NCI-H524 treated with DMSO at 0.1 percent for 48 hours (cell line): Measurements from ENCODE around the gene PGS1.
"Not testable (repeated sequence)": the region's sequence is repeated elsewhere in the genome, so short reads cannot be mapped to it uniquely, and the experiment has no call there.

Experiments
- DNase-seq: peaks from one replicate; lab custom pipeline; 2025; lab: John Stamatoyannopoulos, UW

Gene PGS1

DNA sequence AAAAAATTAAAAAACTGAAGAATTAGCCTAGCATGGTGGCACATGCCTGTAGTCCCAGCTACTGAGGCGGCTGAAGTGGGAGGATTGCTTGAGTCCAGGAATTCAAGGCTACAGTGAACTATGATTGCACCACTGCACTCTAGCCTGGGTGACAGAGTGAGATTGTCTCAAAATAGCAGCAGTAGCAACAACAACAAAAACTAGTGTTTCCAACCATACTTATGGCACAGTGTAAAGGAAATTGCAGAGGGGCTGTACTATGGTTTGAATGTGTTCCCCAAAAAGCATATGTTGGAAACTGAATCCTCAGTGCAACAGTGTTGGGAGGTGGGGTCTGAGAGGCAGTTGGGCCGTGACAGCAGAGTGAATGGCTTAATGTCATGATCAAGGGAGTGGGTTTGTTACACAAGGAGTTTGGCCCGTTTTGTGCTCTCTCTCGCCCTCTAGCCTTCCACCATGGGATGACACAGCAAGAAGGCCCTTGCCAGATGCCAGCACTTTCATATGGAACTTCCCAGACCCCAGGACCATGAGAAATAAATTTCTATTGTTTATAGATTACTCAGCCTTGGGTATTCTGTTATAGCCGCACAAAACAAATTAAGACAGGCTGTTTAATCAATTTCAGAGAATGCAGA is 70.0 kb downstream of the PGS1 start:
- DNase-seq, result no peak

GRCh38 chr17:78449983-78450595 is 71.6 kb downstream of the PGS1 start:
- peak; percentile 44 for DNase-seq

DNA sequence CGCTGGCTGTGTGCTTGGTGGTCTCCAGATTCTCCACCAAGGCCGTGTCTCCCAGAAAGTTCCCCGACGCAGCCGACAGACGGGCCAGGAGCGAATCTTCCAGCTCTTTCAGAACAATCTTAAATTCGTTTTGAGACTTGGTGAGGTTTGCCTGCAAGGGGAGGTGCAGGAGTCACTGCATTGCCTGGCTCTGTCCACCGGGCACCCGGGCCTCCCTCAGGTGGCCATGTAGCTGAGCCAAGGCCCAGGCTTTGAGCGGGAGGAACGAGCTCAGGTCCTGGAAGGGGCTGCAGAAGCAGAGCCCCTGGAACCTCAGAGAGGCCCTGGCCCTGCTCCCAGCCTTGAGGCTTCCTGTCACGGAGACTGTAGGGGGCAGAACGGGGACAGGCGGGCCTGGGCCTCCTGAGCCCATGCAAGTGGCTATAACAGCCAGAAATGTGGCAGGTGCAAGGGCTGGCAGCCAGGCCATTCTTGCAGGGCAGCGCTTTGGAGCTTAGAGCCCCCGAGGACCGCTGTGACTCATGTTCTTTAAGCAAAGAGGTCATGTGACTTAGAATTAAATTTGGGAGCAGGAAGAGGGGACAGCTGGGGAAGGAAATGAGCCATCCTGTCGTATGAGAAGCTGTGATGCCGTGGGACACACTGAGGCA is 72.4 kb downstream of the PGS1 start:
- DNase-seq, result peak; percentile 84

DNA sequence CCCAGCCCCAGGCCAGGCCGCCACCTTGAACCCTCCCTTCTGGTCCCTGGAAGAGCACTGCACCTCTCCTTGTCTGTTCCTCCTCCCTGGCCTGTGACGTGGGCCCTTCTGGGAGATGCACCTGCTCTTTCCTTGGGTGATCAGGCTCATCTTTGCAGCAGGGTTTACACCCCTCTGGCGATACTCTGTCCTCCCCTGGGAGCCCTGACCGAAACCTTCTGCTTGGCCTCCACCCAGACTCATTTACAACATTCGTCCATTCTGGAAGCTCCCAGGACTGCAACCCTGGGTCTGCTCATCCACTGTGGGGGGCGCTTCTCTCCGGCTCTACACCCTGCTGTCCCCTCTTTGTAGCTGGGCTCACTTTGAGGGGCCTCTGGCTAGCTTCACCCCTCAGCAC is 73.3 kb downstream of the PGS1 start:
- DNase-seq, result no peak

- DNase-seq, result no peak
These were observed 75.9 kb downstream of the PGS1 start for GRCh38 chr17:78454346-78454745.

DNA sequence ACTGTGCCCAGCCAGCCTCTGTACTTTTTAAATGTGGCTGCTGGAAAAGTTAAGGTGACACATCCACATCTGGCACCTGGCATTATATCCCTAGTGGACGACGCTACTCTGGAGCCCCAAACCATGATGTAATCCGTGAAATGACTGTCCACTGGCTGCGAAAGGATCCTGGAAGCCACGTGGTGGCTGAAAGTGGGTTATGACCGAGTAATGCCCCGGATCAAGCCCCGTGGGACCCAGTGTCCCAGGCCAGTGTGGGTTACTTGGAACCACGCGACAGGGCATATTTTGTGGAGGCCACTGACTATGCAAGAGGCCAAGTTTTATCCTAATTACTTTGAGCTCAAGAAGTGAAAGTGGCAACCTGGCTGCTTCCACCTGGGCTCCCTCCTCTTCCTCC is 79.6 kb downstream of the PGS1 start:
- no peak for DNase-seq

DNA sequence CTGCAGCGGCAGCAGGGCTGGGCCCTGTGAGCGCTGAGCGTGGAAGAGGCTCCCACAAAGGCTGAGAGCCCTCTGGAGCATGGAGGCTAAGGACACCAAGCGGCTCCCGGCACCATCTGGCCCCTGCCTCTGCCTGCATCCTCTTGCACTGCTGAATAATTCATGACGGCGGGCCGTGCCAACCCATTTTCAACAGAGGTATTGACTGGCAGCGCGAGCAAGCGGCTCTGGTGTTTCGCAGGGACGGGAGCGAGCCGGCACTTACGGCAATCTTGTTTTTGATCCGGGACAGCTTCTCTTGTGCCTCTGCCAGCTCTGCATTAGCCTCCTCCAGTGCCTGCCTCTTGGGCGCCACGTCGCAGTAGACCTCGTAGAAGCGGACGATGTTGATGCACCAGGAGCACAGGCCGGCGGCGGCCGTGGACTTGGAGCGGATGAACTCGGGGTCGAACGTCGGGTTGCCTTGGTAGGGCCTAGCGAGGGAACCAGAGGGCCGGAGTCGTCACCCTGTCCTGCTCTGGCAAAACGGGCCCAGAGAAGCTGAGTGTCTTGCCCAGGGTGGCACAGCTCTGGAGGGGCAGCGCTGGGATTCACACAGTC is 80.4 kb downstream of the PGS1 start:
- peak; percentile 98 for DNase-seq

DNA sequence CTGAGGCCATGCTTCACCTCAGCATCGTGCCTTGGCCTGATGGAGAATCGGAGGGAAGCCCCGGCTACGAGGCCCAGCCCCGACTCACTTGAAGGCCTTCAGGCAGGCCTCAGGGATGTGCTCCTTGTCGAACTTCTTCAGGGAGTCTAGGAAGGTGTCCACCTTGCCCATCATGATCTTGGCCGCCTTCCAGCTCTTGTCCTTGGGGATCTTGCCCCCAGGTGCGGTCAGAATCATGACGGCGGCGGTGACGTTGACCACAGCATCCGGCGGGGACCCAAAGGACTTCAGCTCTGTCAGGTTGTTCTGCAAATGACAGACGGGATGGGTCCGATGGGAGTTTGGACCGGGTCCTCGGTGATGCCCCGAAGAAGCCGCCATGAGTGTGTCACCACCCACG is 81.2 kb downstream of the PGS1 start:
- no peak for DNase-seq

DNA sequence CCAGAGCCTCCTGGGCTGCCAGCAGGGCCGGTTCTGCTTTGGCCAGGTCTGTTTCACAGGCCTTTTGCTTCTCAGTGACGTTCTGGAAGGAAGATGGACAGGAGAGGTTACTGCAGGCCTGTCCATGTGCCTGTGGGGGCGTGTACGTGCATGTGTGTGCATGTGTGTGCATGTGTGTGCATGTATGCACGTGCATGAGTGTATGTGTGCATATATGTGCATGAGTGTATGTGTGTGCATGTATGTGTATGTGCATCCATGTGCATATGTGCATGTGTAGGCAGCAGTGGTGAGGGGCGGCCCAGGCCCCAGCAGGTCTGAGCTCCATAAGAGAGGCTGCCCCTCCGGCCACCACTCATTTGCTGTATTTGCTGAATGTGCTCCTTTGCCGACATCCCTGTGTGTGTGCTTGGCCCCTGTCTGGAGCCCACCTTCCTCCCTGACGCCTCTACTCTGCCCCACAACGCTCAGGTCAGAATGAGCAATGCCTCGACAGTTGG is 81.8 kb downstream of the PGS1 start:
- no peak for DNase-seq

GRCh38 chr17:78460951-78461798 is 82.7 kb downstream of the PGS1 start:
- DNase-seq, result no peak

- no peak for DNase-seq
These were observed 83.3 kb downstream of the PGS1 start for GRCh38 chr17:78461799-78462053.

GRCh38 chr17:78462148-78462547 is 83.7 kb downstream of the PGS1 start:
- no peak for DNase-seq

- not testable (repeated sequence) for DNase-seq
These were observed 87.8 kb downstream of the PGS1 start for GRCh38 chr17:78466109-78466785.

DNA sequence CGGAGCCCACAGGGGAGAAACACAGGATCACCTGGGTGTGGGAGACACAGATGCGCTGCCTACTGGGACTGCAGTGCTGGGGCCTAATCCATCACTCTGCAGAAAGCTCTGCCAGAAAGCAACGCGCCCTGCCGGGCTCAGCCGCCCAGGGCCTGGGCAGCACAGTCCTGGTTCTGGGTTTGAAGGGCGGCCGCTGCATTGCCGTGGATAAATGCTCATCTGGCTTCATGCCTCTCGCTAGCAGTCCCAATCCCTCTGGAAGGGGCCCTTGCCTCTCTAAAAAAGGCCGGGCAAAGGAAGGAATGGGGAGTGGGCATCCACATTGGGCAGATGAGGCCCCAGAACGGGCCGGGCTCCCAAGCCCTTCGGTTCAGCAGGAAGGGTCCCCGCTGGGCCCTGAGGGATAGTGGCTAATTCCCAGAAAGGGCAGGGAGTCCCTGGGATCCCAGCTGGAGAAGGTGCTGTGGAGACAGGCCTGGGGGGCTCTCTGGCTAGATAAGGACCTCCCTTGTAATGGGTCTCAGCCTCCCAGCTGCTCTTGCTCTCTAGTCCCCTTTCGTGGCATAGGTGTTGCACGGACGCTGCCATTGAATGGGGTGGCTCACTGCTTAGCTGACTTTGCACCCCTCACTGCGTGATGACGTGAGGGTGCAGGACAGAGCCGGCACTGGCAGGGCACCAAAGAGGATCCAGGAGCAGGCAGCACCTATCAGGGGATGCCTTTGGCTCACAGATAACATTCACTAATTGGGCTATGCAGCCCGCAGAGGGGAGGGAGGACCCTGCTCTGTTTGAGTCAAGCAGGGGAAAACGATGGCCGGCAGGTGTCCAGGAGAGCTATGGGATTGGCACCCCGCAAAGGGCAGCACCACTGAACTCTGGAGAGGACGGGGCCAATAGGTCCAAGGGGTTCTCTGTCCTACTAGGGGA is 88.6 kb downstream of the PGS1 start:
- DNase-seq, result no peak

- DNase-seq, result no peak
These were observed 89.9 kb downstream of the PGS1 start for GRCh38 chr17:78468366-78468765.

GRCh38 chr17:78469443-78469842 is 91.0 kb downstream of the PGS1 start:
- no peak for DNase-seq

- DNase-seq, result no peak
These were observed 93.2 kb downstream of the PGS1 start for GRCh38 chr17:78471635-78472034.

- no peak for DNase-seq
These were observed 93.8 kb downstream of the PGS1 start for GRCh38 chr17:78472035-78472905.

DNA sequence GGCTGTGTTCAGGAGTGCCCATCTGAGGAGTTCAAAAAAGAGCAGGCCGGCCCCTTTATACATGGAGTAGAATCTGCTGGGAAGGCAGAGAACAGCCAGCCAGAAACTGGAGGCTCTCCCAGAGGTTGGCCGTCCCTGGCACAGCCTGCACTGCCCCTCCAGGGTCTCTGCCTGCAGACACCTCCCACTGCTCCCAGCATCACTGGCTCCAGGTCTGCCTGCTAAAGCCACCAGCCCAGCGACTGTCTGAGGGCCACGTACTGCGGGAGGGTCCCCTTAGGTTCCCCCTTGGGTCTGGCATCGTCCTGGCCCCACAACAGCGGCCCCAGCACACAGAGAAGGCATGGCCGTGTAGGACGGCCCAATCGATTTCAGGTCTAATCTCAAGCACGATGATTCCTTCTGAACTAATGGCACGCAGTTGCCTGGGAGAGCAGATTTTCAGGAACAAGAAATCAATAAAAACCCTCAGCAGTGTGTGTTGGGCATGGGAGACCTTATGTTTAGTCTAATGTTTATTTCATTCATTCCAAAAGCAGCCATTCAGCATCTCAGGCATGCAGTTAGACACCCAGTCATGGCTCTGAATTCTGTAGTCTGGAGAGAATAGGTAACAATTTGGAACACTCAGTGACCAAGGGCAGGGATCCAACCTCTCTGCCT is 95.6 kb downstream of the PGS1 start:
- DNase-seq, result no peak
